ENCODE results near the gene TRIM42.

The TRIM42 gene

GRCh38 chr3:140710711-140711389 is 33.0 kb downstream of the TRIM42 start:
- no peak for DNase-seq

- DNase-seq: no peak
These were observed 33.6 kb downstream of the TRIM42 start for GRCh38 chr3:140711390-140712035.

GRCh38 chr3:140712301-140712700 is 34.4 kb downstream of the TRIM42 start:
- DNase-seq: no peak

GRCh38 chr3:140715035-140715434 is 37.2 kb downstream of the TRIM42 start:
- DNase-seq: no peak

- DNase-seq: no peak
These were observed 40.1 kb downstream of the TRIM42 start for GRCh38 chr3:140717921-140718320.

GRCh38 chr3:140719841-140720614 is 42.2 kb downstream of the TRIM42 start:
- DNase-seq: no peak

- no peak for DNase-seq
These were observed 45.7 kb downstream of the TRIM42 start for GRCh38 chr3:140723576-140723975.

GRCh38 chr3:140724856-140725812 is 47.3 kb downstream of the TRIM42 start:
- no peak for DNase-seq

- no peak for DNase-seq
These were observed 48.2 kb downstream of the TRIM42 start for GRCh38 chr3:140726066-140726465.

- DNase-seq: no peak
These were observed 50.0 kb downstream of the TRIM42 start for GRCh38 chr3:140727886-140728285.

- no peak for DNase-seq
These were observed 53.7 kb downstream of the TRIM42 start for GRCh38 chr3:140731440-140732119.

GRCh38 chr3:140733623-140734022 is 55.8 kb downstream of the TRIM42 start:
- no peak for DNase-seq

GRCh38 chr3:140736863-140737460 is 59.1 kb downstream of the TRIM42 start:
- DNase-seq: peak; percentile 31

- no peak for DNase-seq
These were observed 64.3 kb downstream of the TRIM42 start for GRCh38 chr3:140742116-140742515.

- no peak for DNase-seq
These were observed 70.3 kb downstream of the TRIM42 start for GRCh38 chr3:140748171-140748570.

- no peak for DNase-seq
These were observed 71.0 kb downstream of the TRIM42 start for GRCh38 chr3:140748903-140749302.

Data from fibroblast of skin of back (primary cell).